SU-DHL-6 (cell line): ENCODE results near the gene PRKAR2A.
"Not testable (repeated sequence)": the region's sequence is repeated elsewhere in the genome, so short reads cannot be mapped to it uniquely, and the experiment has no call there.

Experiments used
- CTCF ChIP-seq: fragments of 200-600 bp; sonication (generic); IDR thresholded peaks from one replicate; pipeline ENCODE4 v1.5.1; 2017; ENCODE audit warnings: antibody characterized with exemption, mild to moderate bottlenecking, low read length, moderate library complexity; ENCODE audit not compliant: insufficient read depth, poor library complexity, severe bottlenecking
- EZH2phosphoT487 ChIP-seq: fragments of 200-600 bp; sonication (generic), shearing (Covaris generic); conservative IDR thresholded peaks from 2 replicates; pipeline ENCODE4 v1.6.1; 2018; ENCODE audit warnings: mild to moderate bottlenecking, antibody characterized with exemption, low read length, moderate library complexity, mixed read lengths

- not testable (repeated sequence) for TF ChIP-seq CTCF, EZH2phosphoT487
Observed at GRCh38 chr3:48723293-48723692, 124.4 kb downstream of the PRKAR2A start.
